Colonic mucosa (tissue), 4 donors: ENCODE measurements around the gene MXRA8. TPM values are rescaled to one million over a fixed set of nuclear protein-coding genes. Genes with fewer than 3 reads are reported as not detected.

ENCODE experiments used
- DNase-seq: peaks from one replicate; pipeline ENCODE4 v3.0.0-alpha.2; 2020
- H3K27ac ChIP-seq: fragments of 200-600 bp; one replicate; pipeline ENCODE4 v1.8.0; 2021
- H3K27me3 ChIP-seq: fragments of 200-600 bp; one replicate; pipeline ENCODE4 v1.8.0; 2021
- H3K36me3 ChIP-seq: fragments of 200-600 bp; one replicate; pipeline ENCODE4 v1.8.0; 2021
- H3K4me1 ChIP-seq: fragments of 200-600 bp; one replicate; pipeline ENCODE4 v1.8.0; 2021; ENCODE audit warnings: mild to moderate bottlenecking
- H3K4me3 ChIP-seq: fragments of 200-600 bp; one replicate; pipeline ENCODE4 v1.8.0; 2021
- H3K9ac ChIP-seq, 2 donors: one replicate each; pipeline ENCODE4 v1.7.0; 2013; ENCODE audit warnings: control low read depth in 2 of 2, low read depth in 2 of 2, low read length in 2 of 2
- H3K9me3 ChIP-seq: fragments of 200-600 bp; one replicate; pipeline ENCODE4 v1.8.0; 2021
- intact Hi-C: fragments of 100-400 bp; cut with DNase I; formaldehyde crosslinking; loops from one replicate; pipeline ENCODE4 v1.14.1; 2022
- total RNA-seq, 2 donors: library from RNA; stranded (reverse); fragmentation: NEBNext Ultra II Directional in 1 of 2; extraction: Animal tissue kit (Norgen Biotek cat#: 25700) in 1 of 2; gene quantifications; one replicate each; pipeline ENCODE4 v1.2.1, GENCODE V29; 2021
- TF ChIP-seq, protein P1 (sequence below): fragments of 200-600 bp; IDR thresholded peaks from one replicate; pipeline ENCODE4 v1.8.0; 2022; ENCODE audit warnings: antibody characterized with exemption, mild to moderate bottlenecking
- donor health status: healthy.
- donor health status: DM: no; HTN: no; CAD: no.
- donor health status: DM: no; HTN: no; CAD: no.

Gene MXRA8
- total RNA-seq, 2 donors from 2014 or later: 5.9 to 14.0 TPM

DNA sequence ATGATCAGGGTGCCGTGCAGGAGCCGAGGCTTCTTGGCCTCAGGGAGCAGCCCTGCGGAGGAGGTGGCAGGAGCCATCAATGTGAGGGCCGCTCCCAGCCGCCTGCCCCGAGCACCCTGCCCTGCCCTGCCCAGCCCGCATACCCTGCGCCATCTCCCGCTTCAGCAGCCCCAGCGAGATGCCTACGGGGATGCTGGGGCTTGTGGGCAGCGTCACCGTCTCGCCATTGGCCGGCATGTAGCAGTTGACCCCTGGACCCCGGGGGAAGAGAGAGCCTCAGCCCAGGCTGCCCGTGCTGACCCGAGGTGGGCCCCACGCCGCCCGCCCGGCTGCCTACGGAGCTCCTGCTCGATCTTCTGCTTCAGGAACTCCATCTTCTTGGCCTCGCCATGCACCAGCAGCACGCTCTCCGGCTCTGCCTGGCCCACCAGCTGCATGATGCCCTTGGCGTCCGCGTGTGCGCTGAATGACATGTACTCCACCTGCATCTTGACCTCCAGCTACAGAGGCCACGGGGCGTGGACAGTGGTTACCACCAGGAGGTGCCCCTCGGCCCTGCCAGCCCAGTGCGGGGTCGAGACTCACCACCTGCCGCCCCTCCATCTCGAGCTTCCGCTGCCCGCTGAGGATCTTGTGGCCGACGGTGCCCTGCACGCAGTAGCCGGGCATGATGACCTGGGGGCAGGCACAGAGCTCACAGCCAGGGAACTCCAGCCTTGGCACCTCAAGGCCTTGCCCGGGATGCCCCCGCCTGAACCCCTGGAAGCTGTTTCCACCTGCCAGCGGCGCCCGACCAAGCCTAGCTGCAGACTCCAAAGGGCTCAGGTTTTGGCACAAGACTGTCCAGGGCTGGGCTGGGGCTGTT lies 45.7 kb downstream of the MXRA8 start:
- no peak overlapping the region for H3K9ac ChIP-seq
- H3K9me3 ChIP-seq: no peaks in the 10 kb centered on the region
- intact Hi-C loops: no loop called here
- H3K4me3 ChIP-seq: no peak overlapping the region
- no peak for DNase-seq
- H3K4me1 ChIP-seq: peaks cover 5% of the 10 kb centered on the region
- no peaks in the 10 kb centered on the region for H3K27me3 ChIP-seq
- TF ChIP-seq, protein P1, sequence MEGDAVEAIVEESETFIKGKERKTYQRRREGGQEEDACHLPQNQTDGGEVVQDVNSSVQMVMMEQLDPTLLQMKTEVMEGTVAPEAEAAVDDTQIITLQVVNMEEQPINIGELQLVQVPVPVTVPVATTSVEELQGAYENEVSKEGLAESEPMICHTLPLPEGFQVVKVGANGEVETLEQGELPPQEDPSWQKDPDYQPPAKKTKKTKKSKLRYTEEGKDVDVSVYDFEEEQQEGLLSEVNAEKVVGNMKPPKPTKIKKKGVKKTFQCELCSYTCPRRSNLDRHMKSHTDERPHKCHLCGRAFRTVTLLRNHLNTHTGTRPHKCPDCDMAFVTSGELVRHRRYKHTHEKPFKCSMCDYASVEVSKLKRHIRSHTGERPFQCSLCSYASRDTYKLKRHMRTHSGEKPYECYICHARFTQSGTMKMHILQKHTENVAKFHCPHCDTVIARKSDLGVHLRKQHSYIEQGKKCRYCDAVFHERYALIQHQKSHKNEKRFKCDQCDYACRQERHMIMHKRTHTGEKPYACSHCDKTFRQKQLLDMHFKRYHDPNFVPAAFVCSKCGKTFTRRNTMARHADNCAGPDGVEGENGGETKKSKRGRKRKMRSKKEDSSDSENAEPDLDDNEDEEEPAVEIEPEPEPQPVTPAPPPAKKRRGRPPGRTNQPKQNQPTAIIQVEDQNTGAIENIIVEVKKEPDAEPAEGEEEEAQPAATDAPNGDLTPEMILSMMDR: no peak
- no peak overlapping the region for H3K27ac ChIP-seq
- H3K36me3 ChIP-seq: no peaks in the 10 kb centered on the region

DNA sequence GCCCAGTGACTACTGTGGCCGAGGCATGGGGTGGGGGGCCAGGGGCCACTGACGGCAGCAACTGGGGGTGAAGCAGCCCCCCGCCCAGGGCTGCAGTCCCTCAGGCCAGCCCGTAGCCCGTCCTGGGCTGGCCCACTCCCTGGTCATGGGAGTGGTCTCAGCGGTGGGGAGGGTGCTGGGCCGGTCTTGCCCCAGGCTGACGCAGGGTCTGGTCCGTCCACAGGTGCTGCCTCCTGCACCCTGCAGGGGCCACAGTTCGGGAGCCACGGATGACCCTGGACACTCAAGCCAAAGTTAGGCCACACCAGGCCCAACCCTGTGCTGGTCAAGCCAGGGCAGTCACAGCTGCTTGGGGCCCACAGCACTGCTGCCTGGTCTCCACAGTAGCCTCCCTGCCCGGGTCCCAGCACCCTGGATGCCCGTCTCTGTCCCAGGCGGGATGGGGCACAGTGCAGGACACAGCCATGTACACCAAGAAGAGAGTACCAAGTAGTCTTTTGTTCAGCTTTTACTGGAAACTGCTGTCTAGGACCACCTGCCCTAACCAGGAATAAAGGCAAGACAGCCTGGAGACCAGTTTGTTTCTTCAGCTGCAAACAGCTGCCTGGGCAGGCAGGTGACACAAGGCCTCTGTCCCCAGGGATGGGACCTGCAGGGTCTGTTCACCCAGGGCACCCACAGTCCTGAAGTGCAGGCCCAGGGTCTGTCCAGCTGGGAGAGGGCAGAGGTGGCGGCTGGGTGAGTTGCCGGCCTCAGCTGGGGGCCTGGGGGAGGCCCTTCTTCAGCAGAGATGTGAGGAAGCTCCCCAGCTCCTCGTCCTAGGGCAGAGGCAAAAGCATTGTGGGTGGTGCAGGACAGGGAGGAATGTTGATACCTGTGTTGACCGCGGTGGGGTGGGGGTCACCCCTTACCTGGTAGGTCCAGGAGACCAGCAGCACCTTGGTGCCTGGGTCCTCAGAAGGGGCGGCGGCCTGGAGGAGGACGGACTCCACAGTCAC lies 46.9 kb downstream of the MXRA8 start:
- Histone ChIP-seq H3K9me3 (no peaks in the 10 kb centered on the region), H3K4me1 (peaks cover 10% of the 10 kb centered on the region), H3K9ac (no peak overlapping the region), H3K27ac (no peak overlapping the region), H3K27me3 (no peaks in the 10 kb centered on the region), H3K4me3 (no peak overlapping the region), H3K36me3 (no peaks in the 10 kb centered on the region)
- intact Hi-C loops: no loop called here
- TF ChIP-seq, protein P1: no peak
- DNase-seq: no peak

GRCh38 chr1:1310476-1311053 lies 47.8 kb downstream of the MXRA8 start:
- TF ChIP-seq, protein P1: no peak
- no peak overlapping the region for H3K27ac ChIP-seq
- no peaks in the 10 kb centered on the region for H3K27me3 ChIP-seq
- no peak for DNase-seq
- intact Hi-C loops: no loop called here
- H3K36me3 ChIP-seq: no peaks in the 10 kb centered on the region
- no peak overlapping the region for H3K4me3 ChIP-seq
- H3K9me3 ChIP-seq: no peaks in the 10 kb centered on the region
- no peak overlapping the region for H3K9ac ChIP-seq
- peaks cover 18% of the 10 kb centered on the region for H3K4me1 ChIP-seq

- Histone ChIP-seq H3K4me1 (peaks cover 23% of the 10 kb centered on the region), H3K36me3 (no peaks in the 10 kb centered on the region), H3K27ac (no peak overlapping the region), H3K9ac (no peak overlapping the region), H3K27me3 (no peaks in the 10 kb centered on the region), H3K4me3 (no peak overlapping the region), H3K9me3 (no peaks in the 10 kb centered on the region)
- TF ChIP-seq, protein P1: no peak
- intact Hi-C loops: no loop called here
- DNase-seq: no peak
Measured at GRCh38 chr1:1310109-1310385, 48.3 kb downstream of the MXRA8 start.
